Measurements from ENCODE around the gene TTC9.

GRCh38 chr14:70652871-70653270 is 11.2 kb downstream of the TTC9 start:
- TF ChIP-seq CEBPB (IDR thresholded peaks at IDR 0.05; ENCODE audit: borderline replicate concordance in 1 of 2, low read depth in 2 of 2, low read length in 2 of 2), result no peak
- no peak for TF ChIP-seq REST (IDR thresholded peaks at IDR 0.05; ENCODE audit: low read depth, low read length)
- TF ChIP-seq CTCF (IDR thresholded peaks at IDR 0.05 in 2 of 3, conservative IDR thresholded peaks at IDR 0.05 in 1 of 3; ENCODE audit: control insufficient read depth in 2 of 3, extremely low read depth in 1 of 3, insufficient read depth in 1 of 3, low read depth in 3 of 3, low read length in 3 of 3), result no peak
- TF ChIP-seq POLR2A (IDR thresholded peaks at IDR 0.05; ENCODE audit: low read depth, low read length), result no peak
- TF ChIP-seq NBN (IDR thresholded peaks at IDR 0.05), result no peak
- no peak for TF ChIP-seq ATF2 (IDR thresholded peaks at IDR 0.05; ENCODE audit: low read length)
- no peak for TF ChIP-seq ZZZ3 (IDR thresholded peaks at IDR 0.05; ENCODE audit: control insufficient read depth, insufficient read length, low read depth)
- no peak for TF ChIP-seq CHD1 (IDR thresholded peaks at IDR 0.05; ENCODE audit: low read depth, low read length)
- TF ChIP-seq POLR2AphosphoS5 (IDR thresholded peaks at IDR 0.05; ENCODE audit: low read length), result no peak
- TF ChIP-seq EP300 (IDR thresholded peaks at IDR 0.05; ENCODE audit: borderline replicate concordance in 1 of 2, control insufficient read depth in 1 of 2, low read depth in 2 of 2, low read length in 2 of 2), result no peak
- TF ChIP-seq GABPA (IDR thresholded peaks at IDR 0.05; ENCODE audit: low read depth), result no peak
- TF ChIP-seq YY1 (IDR thresholded peaks at IDR 0.05; ENCODE audit: low read depth, low read length), result no peak
- no peak for TF ChIP-seq KAT2A (conservative IDR thresholded peaks at IDR 0.05; ENCODE audit: control insufficient read depth, low read depth, low read length)

Measured in GM12878 (cell line).